ENCODE data around the gene TIMM50.

Gene TIMM50

GRCh38 chr19:39539518-39540332, 59.1 kb downstream of the TIMM50 start, which contains the start of gene EID2:
EID2 (minus strand) TSS chr19:39540161; CDS start chr19:39540079, 82 bp downstream.
- DNase-seq: peak; percentile 92

DNA sequence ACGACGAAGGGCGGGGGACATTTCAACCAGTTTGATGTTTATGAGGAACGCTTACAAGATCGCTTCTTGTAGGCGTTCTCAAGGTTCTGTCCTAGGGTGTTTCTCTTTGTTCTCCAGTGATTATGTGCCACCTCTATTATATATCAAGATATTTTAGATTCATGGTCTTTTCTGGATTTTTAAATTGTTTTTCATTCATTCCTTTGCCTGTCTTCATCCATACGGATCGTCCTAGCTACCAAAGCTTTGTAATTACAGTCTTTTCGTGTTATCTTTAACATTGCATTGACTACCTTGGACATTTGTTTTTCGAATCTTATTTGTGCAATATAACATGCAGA, 59.7 kb downstream of the TIMM50 start:
- no peak for DNase-seq

Data from fibroblast of upper back skin (primary cell).